ENCODE measurements around the gene ETV5.

The ETV5 gene

GRCh38 chr3:186117521-186118134 is 8.7 kb upstream of the ETV5 start:
- Histone ChIP-seq H3K9me2 (replicated peaks; ENCODE audit: insufficient read depth, low read length) (no peaks in the 10 kb centered on the region), H3K79me2 (ENCODE audit: insufficient read depth, low read length) (no peaks in the 10 kb centered on the region), H3K36me3 (ENCODE audit: low read length) (no peaks in the 10 kb centered on the region), H3K4me3 (ENCODE audit: insufficient read depth, low read length, poor library complexity, severe bottlenecking) (no peak overlapping the region), H3K9me3 (ENCODE audit: insufficient read depth, low read length) (no peaks in the 10 kb centered on the region), H3K27ac (ENCODE audit: low read depth, low read length) (no peak overlapping the region), H2AFZ (ENCODE audit: low read depth, low read length, severe bottlenecking) (no peak overlapping the region), H4K20me1 (ENCODE audit: low read depth, low read length) (no peaks in the 10 kb centered on the region), H3K27me3 (ENCODE audit: low read length) (no peaks in the 10 kb centered on the region), H3K4me2 (ENCODE audit: low read depth, low read length, poor library complexity, severe bottlenecking) (no peak overlapping the region), H3F3A (ENCODE audit: insufficient read depth) (no peaks in the 10 kb centered on the region), H3K9ac (ENCODE audit: low read length) (no peak overlapping the region)
- TF ChIP-seq CTCF (IDR thresholded peaks at IDR 0.05; ENCODE audit: insufficient read depth, low read length, poor library complexity, severe bottlenecking), result no peak
- TF ChIP-seq EZH2phosphoT487 (conservative IDR thresholded peaks at IDR 0.05; ENCODE audit: low read length), result no peak

- H3K27me3 ChIP-seq (ENCODE audit: low read length), result no peaks in the 10 kb centered on the region
- H3K9me3 ChIP-seq (ENCODE audit: insufficient read depth, low read length), result no peaks in the 10 kb centered on the region
- H3K9me2 ChIP-seq (replicated peaks; ENCODE audit: insufficient read depth, low read length), result no peaks in the 10 kb centered on the region
- H4K20me1 ChIP-seq (ENCODE audit: low read depth, low read length), result no peaks in the 10 kb centered on the region
- TF ChIP-seq EZH2phosphoT487 (conservative IDR thresholded peaks at IDR 0.05; ENCODE audit: low read length) (no peak), CTCF (IDR thresholded peaks at IDR 0.05; ENCODE audit: insufficient read depth, low read length, poor library complexity, severe bottlenecking) (no peak)
- H3K9ac ChIP-seq (ENCODE audit: low read length), result no peak overlapping the region
- no peak overlapping the region for H2AFZ ChIP-seq (ENCODE audit: low read depth, low read length, severe bottlenecking)
- H3F3A ChIP-seq (ENCODE audit: insufficient read depth), result no peaks in the 10 kb centered on the region
- H3K4me2 ChIP-seq (ENCODE audit: low read depth, low read length, poor library complexity, severe bottlenecking), result no peak overlapping the region
- no peaks in the 10 kb centered on the region for H3K79me2 ChIP-seq (ENCODE audit: insufficient read depth, low read length)
- no peak overlapping the region for H3K4me3 ChIP-seq (ENCODE audit: insufficient read depth, low read length, poor library complexity, severe bottlenecking)
- H3K36me3 ChIP-seq (ENCODE audit: low read length), result no peaks in the 10 kb centered on the region
- H3K27ac ChIP-seq (ENCODE audit: low read depth, low read length), result no peak overlapping the region
Observed at GRCh38 chr3:186115239-186115996, 6.5 kb upstream of the ETV5 start.

GRCh38 chr3:186110975-186111974 is 2.4 kb upstream of the ETV5 start:
- Histone ChIP-seq H3K9me3 (ENCODE audit: insufficient read depth, low read length) (no peaks in the 10 kb centered on the region), H3K79me2 (ENCODE audit: insufficient read depth, low read length) (no peaks in the 10 kb centered on the region), H3K9me2 (replicated peaks; ENCODE audit: insufficient read depth, low read length) (no peaks in the 10 kb centered on the region), H3K9ac (ENCODE audit: low read length) (no peak overlapping the region), H3K27me3 (ENCODE audit: low read length) (no peaks in the 10 kb centered on the region), H3K27ac (ENCODE audit: low read depth, low read length) (no peak overlapping the region), H3K4me3 (ENCODE audit: insufficient read depth, low read length, poor library complexity, severe bottlenecking) (no peak overlapping the region), H2AFZ (ENCODE audit: low read depth, low read length, severe bottlenecking) (no peak overlapping the region), H4K20me1 (ENCODE audit: low read depth, low read length) (no peaks in the 10 kb centered on the region), H3F3A (ENCODE audit: insufficient read depth) (no peaks in the 10 kb centered on the region), H3K36me3 (ENCODE audit: low read length) (no peaks in the 10 kb centered on the region), H3K4me2 (ENCODE audit: low read depth, low read length, poor library complexity, severe bottlenecking) (no peak overlapping the region)
- no peak for TF ChIP-seq CTCF (IDR thresholded peaks at IDR 0.05; ENCODE audit: insufficient read depth, low read length, poor library complexity, severe bottlenecking)
- no peak for TF ChIP-seq EZH2phosphoT487 (conservative IDR thresholded peaks at IDR 0.05; ENCODE audit: low read length)

Data from SU-DHL-6 (cell line).